GM13977 (cell line): ENCODE data around the gene PRDM16.

ENCODE experiments used
- DNase-seq: peaks from one replicate; pipeline ENCODE4 v3.0.0; 2012; ENCODE audit warnings: low spot score
- CTCF ChIP-seq: IDR thresholded peaks from 2 replicates; pipeline ENCODE4 v1.5.1; 2012; ENCODE audit warnings: mild to moderate bottlenecking, control low read depth; ENCODE audit not compliant: insufficient read depth; ENCODE audit errors: extremely low read depth, missing control alignments
- in situ Hi-C: fragments of 300-500 bp; cut with MboI; formaldehyde crosslinking; loops from one replicate; pipeline ENCODE4 v1.12.0; 2022; ENCODE audit warnings: low sequenced_read_pairs, low pct_unique_long_range_greater_than_20kb, mixed read lengths, inconsistent platforms; ENCODE audit not compliant: unreplicated experiment

PRDM16 gene

GRCh38 chr1:3028531-3029282, 40.3 kb upstream of the PRDM16 start:
- no peak for DNase-seq
- TF ChIP-seq CTCF, result no peak
- in situ Hi-C loops, result no loop called here

GRCh38 chr1:3029481-3029961, 39.5 kb upstream of the PRDM16 start:
- no peak for DNase-seq
- TF ChIP-seq CTCF, result no peak
- in situ Hi-C loops, result no loop called here

GRCh38 chr1:3029991-3030662, 38.9 kb upstream of the PRDM16 start:
- in situ Hi-C loops, result no loop called here
- DNase-seq, result no peak
- TF ChIP-seq CTCF, result no peak

- no peak for TF ChIP-seq CTCF
- DNase-seq, result no peak
- in situ Hi-C loops, result no loop called here
Measured at GRCh38 chr1:3030663-3031381, 38.2 kb upstream of the PRDM16 start.

- no peak for DNase-seq
- no peak for TF ChIP-seq CTCF
- in situ Hi-C loops, result no loop called here
Measured at GRCh38 chr1:3031401-3032221, 37.4 kb upstream of the PRDM16 start.
